Ascending aorta (tissue), 2 donors: ENCODE measurements around the gene NTMT1. TPM values are rescaled to one million over a fixed set of nuclear protein-coding genes. Genes with fewer than 3 reads are reported as not detected.
A peak's percentile ranks its signal among the peaks of the same experiment; 100 is the strongest.

Experiments used
- DNase-seq, 2 donors: peaks; one replicate each; pipeline ENCODE4 v3.0.0-alpha.2; 2019; ENCODE audit warnings: low spot score in 2 of 2
- H3K27ac ChIP-seq, 2 donors: fragments of 200-600 bp; sonication (generic); one replicate each; pipeline ENCODE4 v1.5.1; 2016 to 2017; ENCODE audit warnings: mild to moderate bottlenecking in 1 of 2
- H3K27me3 ChIP-seq: fragments of 200-600 bp; sonication (generic); one replicate; pipeline ENCODE4 v1.5.1; 2017
- H3K36me3 ChIP-seq, 2 donors: fragments of 200-600 bp; sonication (generic); one replicate each; pipeline ENCODE4 v1.5.1; 2016
- H3K4me1 ChIP-seq, 2 donors: fragments of 200-600 bp; sonication (generic); one replicate each; pipeline ENCODE4 v1.5.1; 2016 to 2017; ENCODE audit warnings: mild to moderate bottlenecking in 1 of 2
- H3K4me3 ChIP-seq, 2 donors: fragments of 200-600 bp; sonication (generic); one replicate each; pipeline ENCODE4 v1.5.1; 2016 to 2017; ENCODE audit warnings: mild to moderate bottlenecking in 1 of 2
- H3K9me3 ChIP-seq, 2 donors: fragments of 200-600 bp; sonication (generic); one replicate each; pipeline ENCODE4 v1.5.1; 2016
- CTCF ChIP-seq, 3 experiments: fragments of 200-600 bp in 2 of 3; fragments of 450-650 bp in 1 of 3; sonication (generic) in 2 of 3; IDR thresholded peaks; one replicate each; pipeline ENCODE4 v1.5.1; 2016 to 2019; ENCODE audit warnings: antibody characterized with exemption in 3 of 3, mild to moderate bottlenecking in 1 of 3, moderate library complexity in 1 of 3
- intact Hi-C: fragments of 100-400 bp; cut with DNase I; formaldehyde crosslinking; loops from one replicate; pipeline ENCODE4 v1.15.1; 2023
- total RNA-seq: library from RNA; depleted of rRNA; stranded (reverse); fragments of >200 nt; gene quantifications from one replicate; pipeline ENCODE4 v1.1.0, GENCODE V29; 2016

The NTMT1 gene
- total RNA-seq, 1 donor from 2014 or later, result 6.9 TPM

GRCh38 chr9:129665814-129666520 is 40.0 kb downstream of the NTMT1 start:
- H3K27me3 ChIP-seq, result no peaks in the 10 kb centered on the region
- no peaks in the 10 kb centered on the region for H3K9me3 ChIP-seq
- DNase-seq, result no peak
- peaks cover 0 to 30% of the 10 kb centered on the region in 2 donors for H3K4me1 ChIP-seq
- H3K4me3 ChIP-seq, result peak overlapping the region; percentile 59 to 76
- peak in 1 of 3 experiments; percentile 46 for TF ChIP-seq CTCF (IDR thresholded peaks at IDR 0.05)
- H3K36me3 ChIP-seq, result no peaks in the 10 kb centered on the region
- peak overlapping the region; percentile 68 to 74 for H3K27ac ChIP-seq
- intact Hi-C loops, result loop anchor here (2.0 kb wide), 5 partner anchors 17 to 59 kb away; partner anchors contain the start of gene ASB6

- H3K4me3 ChIP-seq, result peak overlapping the region; percentile 59 to 76
- H3K9me3 ChIP-seq, result no peaks in the 10 kb centered on the region
- H3K36me3 ChIP-seq, result no peaks in the 10 kb centered on the region
- intact Hi-C loops, result loop anchor here (2.0 kb wide), 4 partner anchors 18 to 58 kb away; no protein-coding TSS in a partner anchor
- TF ChIP-seq CTCF (IDR thresholded peaks at IDR 0.05), result no peak
- H3K27ac ChIP-seq, result peak overlapping the region; percentile 68 to 74
- H3K4me1 ChIP-seq, result peaks cover 0 to 30% of the 10 kb centered on the region in 2 donors
- no peaks in the 10 kb centered on the region for H3K27me3 ChIP-seq
- DNase-seq, result no peak
Observed at GRCh38 chr9:129666575-129666974, 40.6 kb downstream of the NTMT1 start.

- Histone ChIP-seq H3K27me3 (no peaks in the 10 kb centered on the region), H3K9me3 (no peaks in the 10 kb centered on the region), H3K27ac (peak overlapping the region; percentile 68 to 74), H3K4me3 (peak overlapping the region; percentile 59 to 76), H3K36me3 (no peaks in the 10 kb centered on the region), H3K4me1 (peaks cover 0 to 32% of the 10 kb centered on the region in 2 donors)
- no peak for DNase-seq
- no peak for TF ChIP-seq CTCF (IDR thresholded peaks at IDR 0.05)
- intact Hi-C loops, result loop anchor here (2.0 kb wide), 4 partner anchors 19 to 57 kb away; no protein-coding TSS in a partner anchor
Observed at GRCh38 chr9:129667378-129667777, 41.4 kb downstream of the NTMT1 start.

GRCh38 chr9:129667850-129668249 is 41.9 kb downstream of the NTMT1 start:
- no peak for DNase-seq
- Histone ChIP-seq H3K4me3 (peak overlapping the region; percentile 59 to 76), H3K4me1 (peaks cover 0 to 36% of the 10 kb centered on the region in 2 donors), H3K9me3 (no peaks in the 10 kb centered on the region), H3K36me3 (no peaks in the 10 kb centered on the region), H3K27ac (peak overlapping the region; percentile 68 to 74), H3K27me3 (no peaks in the 10 kb centered on the region)
- no peak for TF ChIP-seq CTCF (IDR thresholded peaks at IDR 0.05)
- intact Hi-C loops, result loop anchor here (2.0 kb wide), 4 partner anchors 19 to 57 kb away; no protein-coding TSS in a partner anchor

- intact Hi-C loops, result no loop called here
- peak overlapping the region; percentile 66 to 74 for H3K27ac ChIP-seq
Observed at GRCh38 chr9:129669141-129669718, 43.3 kb downstream of the NTMT1 start.

More at GRCh38 chr9:129669141-129669718, 43.3 kb downstream of the NTMT1 start:
- TF ChIP-seq CTCF (IDR thresholded peaks at IDR 0.05), result no peak
- peak in 1 of 2 donors; percentile 77 for DNase-seq
- Histone ChIP-seq H3K4me3 (peak overlapping the region in 1 of 2 donors; percentile 34), H3K4me1 (peaks cover 0 to 36% of the 10 kb centered on the region in 2 donors), H3K36me3 (no peaks in the 10 kb centered on the region), H3K9me3 (no peaks in the 10 kb centered on the region), H3K27me3 (no peaks in the 10 kb centered on the region)
